ENCODE results near the gene NIM1K. TPM values are rescaled to one million over a fixed set of nuclear protein-coding genes. Genes with fewer than 3 reads are reported as not detected.
"Not testable (repeated sequence)": the region's sequence is repeated elsewhere in the genome, so short reads cannot be mapped to it uniquely, and the experiment has no call there.

NIM1K gene
- total and polyA plus RNA-seq, 4 donors, result 0.26 to 1.5 (median 0.58) TPM; not detected in 1

GRCh38 chr5:43303242-43303641 is 111.2 kb downstream of the NIM1K start:
- no peaks in the 10 kb centered on the region for H3K9me3 ChIP-seq (ENCODE audit: control insufficient read depth, low read length)
- intact Hi-C loops (cut with DNase I), result no loop called here
- ATAC-seq (ENCODE audit: low FRiP score) (no peak), DNase-seq (no peak)
- H3K27ac ChIP-seq (ENCODE audit: low read depth in 1 of 2, low read length in 2 of 2), result no peak overlapping the region
- H3K36me3 ChIP-seq (ENCODE audit: control insufficient read depth in 1 of 2, insufficient read depth in 2 of 2, low read length in 1 of 2), result peaks cover 2 to 3% of the 10 kb centered on the region in 2 donors
- WGBS, 2 donors, result 92 to 93% methylated on average over 4 of the region's 4 CpGs
- H3K27me3 ChIP-seq (ENCODE audit: control insufficient read depth in 1 of 2, insufficient read depth in 2 of 2, low read length in 1 of 2), result no peaks in the 10 kb centered on the region
- H3K4me3 ChIP-seq (ENCODE audit: low read length in 2 of 2), result no peak overlapping the region
- H3K4me1 ChIP-seq (ENCODE audit: control insufficient read depth in 1 of 2, insufficient read depth in 2 of 2, low read length in 2 of 2), result peaks cover 0 to 3% of the 10 kb centered on the region in 2 donors

GRCh38 chr5:43304525-43304924 is 112.5 kb downstream of the NIM1K start:
- ATAC-seq (ENCODE audit: low FRiP score), result no peak
- no peak overlapping the region for H3K27ac ChIP-seq (ENCODE audit: low read depth in 1 of 2, low read length in 2 of 2)
- intact Hi-C loops (cut with DNase I), result no loop called here
- H3K4me1 ChIP-seq (ENCODE audit: control insufficient read depth in 1 of 2, insufficient read depth in 2 of 2, low read length in 2 of 2), result peaks cover 0 to 3% of the 10 kb centered on the region in 2 donors
- no peaks in the 10 kb centered on the region for H3K27me3 ChIP-seq (ENCODE audit: control insufficient read depth in 1 of 2, insufficient read depth in 2 of 2, low read length in 1 of 2)
- H3K9me3 ChIP-seq (ENCODE audit: control insufficient read depth, low read length), result no peaks in the 10 kb centered on the region
- 4 to 10% methylated on average over 1 of the region's 1 CpG for WGBS, 2 donors
- no peak for DNase-seq
- H3K4me3 ChIP-seq (ENCODE audit: low read length in 2 of 2), result no peak overlapping the region
- peaks cover 0 to 3% of the 10 kb centered on the region in 2 donors for H3K36me3 ChIP-seq (ENCODE audit: control insufficient read depth in 1 of 2, insufficient read depth in 2 of 2, low read length in 1 of 2)

GRCh38 chr5:43305948-43306565 is 114.0 kb downstream of the NIM1K start:
- ATAC-seq (ENCODE audit: low FRiP score) (no peak), DNase-seq (no peak)
- H3K9me3 ChIP-seq (ENCODE audit: control insufficient read depth, low read length), result no peaks in the 10 kb centered on the region
- peaks cover 0 to 3% of the 10 kb centered on the region in 2 donors for H3K4me1 ChIP-seq (ENCODE audit: control insufficient read depth in 1 of 2, insufficient read depth in 2 of 2, low read length in 2 of 2)
- WGBS, 2 donors, result 60 to 61% methylated on average over 1 of the region's 1 CpG
- intact Hi-C loops (cut with DNase I), result no loop called here
- no peaks in the 10 kb centered on the region for H3K27me3 ChIP-seq (ENCODE audit: control insufficient read depth in 1 of 2, insufficient read depth in 2 of 2, low read length in 1 of 2)
- no peak overlapping the region for H3K4me3 ChIP-seq (ENCODE audit: low read length in 2 of 2)
- H3K36me3 ChIP-seq (ENCODE audit: control insufficient read depth in 1 of 2, insufficient read depth in 2 of 2, low read length in 1 of 2), result no peaks in the 10 kb centered on the region
- H3K27ac ChIP-seq (ENCODE audit: low read depth in 1 of 2, low read length in 2 of 2), result no peak overlapping the region

- H3K4me3 ChIP-seq (ENCODE audit: low read length in 2 of 2); DNase-seq; intact Hi-C loops (cut with DNase I); H3K4me1 ChIP-seq (ENCODE audit: control insufficient read depth in 1 of 2, insufficient read depth in 2 of 2, low read length in 2 of 2); H3K27ac ChIP-seq (ENCODE audit: low read depth in 1 of 2, low read length in 2 of 2); H3K36me3 ChIP-seq (ENCODE audit: control insufficient read depth in 1 of 2, insufficient read depth in 2 of 2, low read length in 1 of 2); H3K9me3 ChIP-seq (ENCODE audit: control insufficient read depth, low read length); H3K27me3 ChIP-seq (ENCODE audit: control insufficient read depth in 1 of 2, insufficient read depth in 2 of 2, low read length in 1 of 2); ATAC-seq (ENCODE audit: low FRiP score): not testable (repeated sequence)
- 82 to 84% methylated on average over 5 of the region's 5 CpGs for WGBS, 2 donors
These were observed 114.9 kb downstream of the NIM1K start for GRCh38 chr5:43306954-43307353.

GRCh38 chr5:43309122-43309521 is 117.1 kb downstream of the NIM1K start:
- H3K4me1 ChIP-seq (ENCODE audit: control insufficient read depth in 1 of 2, insufficient read depth in 2 of 2, low read length in 2 of 2), result peaks cover 0 to 3% of the 10 kb centered on the region in 2 donors
- intact Hi-C loops (cut with DNase I), result no loop called here

GRCh38 chr5:43309637-43310036 is 117.6 kb downstream of the NIM1K start:
- no peaks in the 10 kb centered on the region for H3K27me3 ChIP-seq (ENCODE audit: control insufficient read depth in 1 of 2, insufficient read depth in 2 of 2, low read length in 1 of 2)
- no peaks in the 10 kb centered on the region for H3K9me3 ChIP-seq (ENCODE audit: control insufficient read depth, low read length)
- H3K4me3 ChIP-seq (ENCODE audit: low read length in 2 of 2), result no peak overlapping the region
- H3K4me1 ChIP-seq (ENCODE audit: control insufficient read depth in 1 of 2, insufficient read depth in 2 of 2, low read length in 2 of 2), result peaks cover 0 to 3% of the 10 kb centered on the region in 2 donors
- intact Hi-C loops (cut with DNase I), result loop anchor here (5.0 to 10.0 kb wide), 5 partner anchors 83 to 293 kb away; partner anchors contain the start of genes ZNF131 (in 2 of the 2), C5orf34 (in 1 of the 2), NNT (in 1 of the 2) and TMEM267 (in 1 of the 2)
- H3K27ac ChIP-seq (ENCODE audit: low read depth in 1 of 2, low read length in 2 of 2), result no peak overlapping the region
- no peaks in the 10 kb centered on the region for H3K36me3 ChIP-seq (ENCODE audit: control insufficient read depth in 1 of 2, insufficient read depth in 2 of 2, low read length in 1 of 2)
- DNase-seq (no peak), ATAC-seq (ENCODE audit: low FRiP score) (no peak)

More at GRCh38 chr5:43309122-43309521, 117.1 kb downstream of the NIM1K start:
- Histone ChIP-seq H3K27me3 (ENCODE audit: control insufficient read depth in 1 of 2, insufficient read depth in 2 of 2, low read length in 1 of 2) (no peaks in the 10 kb centered on the region), H3K27ac (ENCODE audit: low read depth in 1 of 2, low read length in 2 of 2) (no peak overlapping the region), H3K4me3 (ENCODE audit: low read length in 2 of 2) (no peak overlapping the region), H3K36me3 (ENCODE audit: control insufficient read depth in 1 of 2, insufficient read depth in 2 of 2, low read length in 1 of 2) (no peaks in the 10 kb centered on the region), H3K9me3 (ENCODE audit: control insufficient read depth, low read length) (no peaks in the 10 kb centered on the region)
- no peak for ATAC-seq (ENCODE audit: low FRiP score)
- WGBS, 2 donors, result 75 to 79% methylated on average over 3 of the region's 3 CpGs
- DNase-seq, result no peak

GRCh38 chr5:43312076-43312661 is 120.1 kb downstream of the NIM1K start:
- WGBS, 2 donors, result 14 to 21% methylated on average over 6 of the region's 6 CpGs
- H3K9me3 ChIP-seq (ENCODE audit: control insufficient read depth, low read length), result no peaks in the 10 kb centered on the region
- no peaks in the 10 kb centered on the region for H3K4me1 ChIP-seq (ENCODE audit: control insufficient read depth in 1 of 2, insufficient read depth in 2 of 2, low read length in 2 of 2)
- H3K27me3 ChIP-seq (ENCODE audit: control insufficient read depth in 1 of 2, insufficient read depth in 2 of 2, low read length in 1 of 2), result no peaks in the 10 kb centered on the region
- no peaks in the 10 kb centered on the region for H3K36me3 ChIP-seq (ENCODE audit: control insufficient read depth in 1 of 2, insufficient read depth in 2 of 2, low read length in 1 of 2)
- ATAC-seq (ENCODE audit: low FRiP score) (no peak), DNase-seq (no peak)
- peak overlapping the region; percentile 52 to 85 for H3K4me3 ChIP-seq (ENCODE audit: low read length in 2 of 2)
- no peak overlapping the region for H3K27ac ChIP-seq (ENCODE audit: low read depth in 1 of 2, low read length in 2 of 2)
- intact Hi-C loops (cut with DNase I), result loop anchor here (2.0 to 10.0 kb wide), 6 partner anchors 80 to 290 kb away; partner anchors contain the start of genes TMEM267 (in 2 of the 2), ZNF131 (in 2 of the 2), C5orf34 (in 1 of the 2) and NNT (in 1 of the 2)

- 1 to 3% methylated on average over 9 of the region's 9 CpGs for WGBS, 2 donors
- DNase-seq (no peak), ATAC-seq (ENCODE audit: low FRiP score) (no peak)
- Histone ChIP-seq H3K36me3 (ENCODE audit: control insufficient read depth in 1 of 2, insufficient read depth in 2 of 2, low read length in 1 of 2) (no peaks in the 10 kb centered on the region), H3K4me3 (ENCODE audit: low read length in 2 of 2) (peak overlapping the region; percentile 52 to 85), H3K27me3 (ENCODE audit: control insufficient read depth in 1 of 2, insufficient read depth in 2 of 2, low read length in 1 of 2) (no peaks in the 10 kb centered on the region), H3K27ac (ENCODE audit: low read depth in 1 of 2, low read length in 2 of 2) (peak overlapping the region; percentile 49 to 64), H3K4me1 (ENCODE audit: control insufficient read depth in 1 of 2, insufficient read depth in 2 of 2, low read length in 2 of 2) (no peaks in the 10 kb centered on the region), H3K9me3 (ENCODE audit: control insufficient read depth, low read length) (no peaks in the 10 kb centered on the region)
- intact Hi-C loops (cut with DNase I), result loop anchor here (2.0 to 10.0 kb wide), 6 partner anchors 80 to 290 kb away; partner anchors contain the start of genes TMEM267 (in 2 of the 2), ZNF131 (in 2 of the 2), C5orf34 (in 1 of the 2) and NNT (in 1 of the 2)
These were observed 120.6 kb downstream of the NIM1K start for GRCh38 chr5:43312699-43313034.
